ENCODE data around the gene GRK5.

GRK5 gene

DNA sequence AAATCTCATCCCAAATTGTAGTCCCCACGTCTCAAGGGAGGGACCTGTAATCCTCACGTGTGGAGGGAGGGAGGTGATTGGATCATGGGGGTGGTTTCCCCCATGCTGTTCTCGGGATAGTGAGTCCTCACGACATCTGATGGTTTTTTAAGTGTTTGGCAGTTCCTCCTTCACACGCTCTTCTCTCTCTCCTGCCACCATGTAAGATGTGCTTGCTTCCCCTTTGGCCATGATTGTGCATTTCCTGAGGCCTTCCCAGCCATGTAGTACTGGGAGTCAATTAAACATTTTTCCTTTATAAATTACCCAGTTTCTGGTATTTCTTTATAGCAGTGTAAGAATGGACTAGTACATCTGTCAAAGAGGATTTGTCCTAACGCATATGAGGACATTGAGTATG lies 275.6 kb downstream of the GRK5 start:
- no peak for DNase-seq (ENCODE audit: low read depth)
- TF ChIP-seq, protein P1, sequence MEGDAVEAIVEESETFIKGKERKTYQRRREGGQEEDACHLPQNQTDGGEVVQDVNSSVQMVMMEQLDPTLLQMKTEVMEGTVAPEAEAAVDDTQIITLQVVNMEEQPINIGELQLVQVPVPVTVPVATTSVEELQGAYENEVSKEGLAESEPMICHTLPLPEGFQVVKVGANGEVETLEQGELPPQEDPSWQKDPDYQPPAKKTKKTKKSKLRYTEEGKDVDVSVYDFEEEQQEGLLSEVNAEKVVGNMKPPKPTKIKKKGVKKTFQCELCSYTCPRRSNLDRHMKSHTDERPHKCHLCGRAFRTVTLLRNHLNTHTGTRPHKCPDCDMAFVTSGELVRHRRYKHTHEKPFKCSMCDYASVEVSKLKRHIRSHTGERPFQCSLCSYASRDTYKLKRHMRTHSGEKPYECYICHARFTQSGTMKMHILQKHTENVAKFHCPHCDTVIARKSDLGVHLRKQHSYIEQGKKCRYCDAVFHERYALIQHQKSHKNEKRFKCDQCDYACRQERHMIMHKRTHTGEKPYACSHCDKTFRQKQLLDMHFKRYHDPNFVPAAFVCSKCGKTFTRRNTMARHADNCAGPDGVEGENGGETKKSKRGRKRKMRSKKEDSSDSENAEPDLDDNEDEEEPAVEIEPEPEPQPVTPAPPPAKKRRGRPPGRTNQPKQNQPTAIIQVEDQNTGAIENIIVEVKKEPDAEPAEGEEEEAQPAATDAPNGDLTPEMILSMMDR (IDR thresholded peaks at IDR 0.05; ENCODE audit: control insufficient read depth, extremely low read depth, insufficient read depth) = no peak

GRCh38 chr10:119483839-119484238 lies 276.5 kb downstream of the GRK5 start:
- no peak for DNase-seq (ENCODE audit: low read depth)
- TF ChIP-seq, protein P1 (IDR thresholded peaks at IDR 0.05; ENCODE audit: control insufficient read depth, extremely low read depth, insufficient read depth) = no peak
- H3K4me3 ChIP-seq (ENCODE audit: low read depth, low read length) = no peak overlapping the region

More for the DNA sequence above, 275.6 kb downstream of the GRK5 start:
- H3K4me3 ChIP-seq (ENCODE audit: low read depth, low read length) = no peak overlapping the region

DNA sequence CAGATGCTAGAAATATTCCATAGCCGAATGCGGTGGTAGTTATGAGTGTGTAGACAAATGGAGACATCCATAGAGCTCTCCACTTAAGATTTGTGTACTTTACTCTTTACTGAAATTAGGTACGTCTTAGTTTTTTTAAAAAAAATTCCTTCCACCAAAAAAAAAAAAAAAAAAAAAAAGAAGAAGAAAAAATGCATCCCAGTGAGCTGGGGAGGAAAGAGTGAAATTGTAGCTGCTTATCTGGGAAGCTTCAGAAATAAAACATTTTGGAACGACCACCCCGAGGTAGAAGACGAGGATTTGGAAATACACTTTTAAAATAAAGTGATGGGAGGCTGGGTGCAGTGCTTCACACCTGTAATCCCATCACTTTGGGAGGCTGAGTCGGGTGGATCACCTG lies 281.3 kb downstream of the GRK5 start:
- TF ChIP-seq, protein P1 (IDR thresholded peaks at IDR 0.05; ENCODE audit: control insufficient read depth, extremely low read depth, insufficient read depth) = no peak
- no peak overlapping the region for H3K4me3 ChIP-seq (ENCODE audit: low read depth, low read length)
- no peak for DNase-seq (ENCODE audit: low read depth)

- no peak overlapping the region for H3K4me3 ChIP-seq (ENCODE audit: low read depth, low read length)
- TF ChIP-seq, protein P1 (IDR thresholded peaks at IDR 0.05; ENCODE audit: control insufficient read depth, extremely low read depth, insufficient read depth) = no peak
- DNase-seq (ENCODE audit: low read depth) = no peak
Observed at GRCh38 chr10:119489991-119490326, 282.6 kb downstream of the GRK5 start.

GRCh38 chr10:119491966-119492757 lies 284.8 kb downstream of the GRK5 start:
- no peak overlapping the region for H3K4me3 ChIP-seq (ENCODE audit: low read depth, low read length)
- TF ChIP-seq, protein P1 (IDR thresholded peaks at IDR 0.05; ENCODE audit: control insufficient read depth, extremely low read depth, insufficient read depth) = no peak
- no peak for DNase-seq (ENCODE audit: low read depth)

DNA sequence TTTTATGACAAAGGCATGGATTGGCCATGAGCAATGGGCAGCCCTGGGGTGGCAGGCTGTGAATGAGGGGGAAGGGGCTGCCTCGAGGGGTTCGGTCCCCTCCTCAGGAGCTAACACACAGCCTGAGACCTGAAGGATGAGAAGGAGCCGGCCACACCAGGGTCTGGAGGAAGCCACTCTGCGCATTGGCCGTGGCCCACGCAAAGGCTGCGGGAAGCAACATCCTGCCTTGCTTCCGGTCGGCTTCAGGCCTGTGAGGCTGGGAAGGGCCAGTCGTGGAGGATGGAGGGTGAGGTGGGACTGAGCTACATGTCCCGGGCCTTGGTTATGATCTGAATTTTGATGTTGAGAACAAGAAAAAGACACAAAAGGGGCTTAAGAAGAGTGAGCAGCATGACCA lies 285.8 kb downstream of the GRK5 start:
- H3K4me3 ChIP-seq (ENCODE audit: low read depth, low read length) = no peak overlapping the region
- TF ChIP-seq, protein P1 (IDR thresholded peaks at IDR 0.05; ENCODE audit: control insufficient read depth, extremely low read depth, insufficient read depth) = no peak
- no peak for DNase-seq (ENCODE audit: low read depth)
